Peyer's patch (tissue), 4 donors: ENCODE data around the gene DOCK3. TPM values are rescaled to one million over a fixed set of nuclear protein-coding genes. Genes with fewer than 3 reads are reported as not detected.
"Not testable (repeated sequence)": the region's sequence is repeated elsewhere in the genome, so short reads cannot be mapped to it uniquely, and the experiment has no call there.

Source experiments
- DNase-seq, 3 donors: peaks; one replicate each; pipeline ENCODE4 v3.0.0-alpha.2; 2017 to 2019
- H3K27ac ChIP-seq, 4 donors: fragments of 200-600 bp; sonication (generic); one replicate each; pipeline ENCODE4 v1.5.1; 2016 to 2019
- H3K27me3 ChIP-seq, 2 donors: fragments of 200-600 bp; sonication (generic); one replicate each; pipeline ENCODE4 v1.5.1; 2019
- H3K36me3 ChIP-seq, 3 donors: fragments of 200-600 bp; sonication (generic); one replicate each; pipeline ENCODE4 v1.5.1; 2016 to 2019
- H3K4me1 ChIP-seq, 4 donors: fragments of 200-600 bp; sonication (generic); one replicate each; pipeline ENCODE4 v1.5.1; 2016 to 2019
- H3K4me3 ChIP-seq, 4 donors: fragments of 200-600 bp; sonication (generic); 1 replicate in 3 of 4; 2 replicates in 1 of 4; pipeline ENCODE4 v1.5.1; 2016 to 2019; ENCODE audit warnings: mild to moderate bottlenecking in 1 of 4
- H3K9me3 ChIP-seq, 4 donors: fragments of 200-600 bp; sonication (generic); one replicate each; pipeline ENCODE4 v1.5.1; 2016 to 2019; ENCODE audit warnings: mild to moderate bottlenecking in 1 of 4
- CTCF ChIP-seq, 6 experiments: fragments of 450-650 bp in 4 of 6; fragments of 200-600 bp in 2 of 6; sonication (generic) in 1 of 6; IDR thresholded peaks; one replicate each; pipeline ENCODE4 v1.5.1; 2017 to 2019; ENCODE audit warnings: antibody characterized with exemption in 6 of 6, mild to moderate bottlenecking in 3 of 6, moderate library complexity in 1 of 6
- POLR2A ChIP-seq, 2 donors: fragments of 450-650 bp; IDR thresholded peaks; one replicate each; pipeline ENCODE4 v1.5.1; 2017; ENCODE audit warnings: antibody characterized with exemption in 2 of 2, mild to moderate bottlenecking in 2 of 2, moderate library complexity in 2 of 2
- total RNA-seq, 4 donors: library from RNA; depleted of rRNA; stranded (reverse); fragments of >200 nt; gene quantifications; one replicate each; pipeline ENCODE4 v1.1.0, GENCODE V29; 2016

DOCK3 gene
- total RNA-seq, 4 donors from 2014 or later = 0.28 to 0.83 (median 0.40) TPM; not detected in 1

GRCh38 chr3:50662408-50662807 lies 12.3 kb upstream of the DOCK3 start:
- Histone ChIP-seq H3K27ac (no peak overlapping the region), H3K4me3 (no peak overlapping the region), H3K4me1 (no peaks in the 10 kb centered on the region), H3K36me3 (no peaks in the 10 kb centered on the region), H3K27me3 (no peaks in the 10 kb centered on the region), H3K9me3 (no peaks in the 10 kb centered on the region)
- TF ChIP-seq POLR2A (IDR thresholded peaks at IDR 0.05) = no peak
- TF ChIP-seq CTCF (IDR thresholded peaks at IDR 0.05) = no peak
- peak in 2 of 3 donors; percentile 5 to 15 for DNase-seq

GRCh38 chr3:50665081-50665840 lies 9.5 kb upstream of the DOCK3 start:
- Histone ChIP-seq H3K4me3 (no peak overlapping the region), H3K36me3 (no peaks in the 10 kb centered on the region), H3K9me3 (no peaks in the 10 kb centered on the region), H3K27ac (no peak overlapping the region), H3K27me3 (no peaks in the 10 kb centered on the region), H3K4me1 (no peaks in the 10 kb centered on the region)
- TF ChIP-seq POLR2A (IDR thresholded peaks at IDR 0.05) (no peak), CTCF (IDR thresholded peaks at IDR 0.05) (no peak)
- peak in 1 of 3 donors; percentile 24 for DNase-seq

- H3K27me3 ChIP-seq, H3K4me3 ChIP-seq, H3K36me3 ChIP-seq, H3K4me1 ChIP-seq, H3K27ac ChIP-seq, H3K9me3 ChIP-seq: not testable (repeated sequence)
- peak in 1 of 3 donors; percentile 28 for DNase-seq
Observed at GRCh38 chr3:50665841-50666115, 8.9 kb upstream of the DOCK3 start.

- Histone ChIP-seq H3K36me3 (no peaks in the 10 kb centered on the region), H3K27ac (no peak overlapping the region), H3K4me3 (no peak overlapping the region), H3K27me3 (no peaks in the 10 kb centered on the region), H3K4me1 (no peaks in the 10 kb centered on the region), H3K9me3 (no peaks in the 10 kb centered on the region)
- TF ChIP-seq CTCF (IDR thresholded peaks at IDR 0.05) (no peak), POLR2A (IDR thresholded peaks at IDR 0.05) (no peak)
- peak in 1 of 3 donors; percentile 4 for DNase-seq
Observed at GRCh38 chr3:50666837-50667236, 7.9 kb upstream of the DOCK3 start.

- TF ChIP-seq POLR2A (IDR thresholded peaks at IDR 0.05) = no peak
- no peak for TF ChIP-seq CTCF (IDR thresholded peaks at IDR 0.05)
- DNase-seq = peak in 1 of 3 donors; percentile 2
- no peaks in the 10 kb centered on the region for H3K36me3 ChIP-seq
Observed at GRCh38 chr3:50671331-50671730, 3.4 kb upstream of the DOCK3 start.

GRCh38 chr3:50672656-50673055 lies 2.1 kb upstream of the DOCK3 start:
- no peak for TF ChIP-seq POLR2A (IDR thresholded peaks at IDR 0.05)
- TF ChIP-seq CTCF (IDR thresholded peaks at IDR 0.05) = no peak

More at GRCh38 chr3:50671331-50671730, 3.4 kb upstream of the DOCK3 start:
- Histone ChIP-seq H3K27me3 (peaks cover 0 to 3% of the 10 kb centered on the region in 2 donors), H3K4me3 (no peak overlapping the region), H3K9me3 (no peaks in the 10 kb centered on the region), H3K4me1 (peaks cover 0 to 11% (median 6%) of the 10 kb centered on the region in 4 donors), H3K27ac (no peak overlapping the region)

More at GRCh38 chr3:50672656-50673055, 2.1 kb upstream of the DOCK3 start:
- peak in 1 of 3 donors; percentile 23 for DNase-seq
- no peak overlapping the region for H3K27ac ChIP-seq
- peaks cover 0 to 11% (median 6%) of the 10 kb centered on the region in 4 donors for H3K4me1 ChIP-seq
- H3K4me3 ChIP-seq = no peak overlapping the region
- no peaks in the 10 kb centered on the region for H3K36me3 ChIP-seq
- no peaks in the 10 kb centered on the region for H3K9me3 ChIP-seq
- H3K27me3 ChIP-seq = peaks cover 0 to 6% of the 10 kb centered on the region in 2 donors
